Coronary artery (tissue), 2 donors: ENCODE measurements around the gene OR2S2.
A peak's percentile ranks its signal among the peaks of the same experiment; 100 is the strongest.
"Not testable (repeated sequence)": the region's sequence is repeated elsewhere in the genome, so short reads cannot be mapped to it uniquely, and the experiment has no call there.

Experiments used
- DNase-seq: peaks from one replicate; pipeline ENCODE4 v3.0.0-alpha.2; 2017; ENCODE audit warnings: low spot score
- H3K27ac ChIP-seq, 2 donors: fragments of 200-600 bp; sonication (generic); one replicate each; pipeline ENCODE4 v1.5.1; 2016 to 2019
- H3K4me3 ChIP-seq: fragments of 200-600 bp; sonication (generic); 2 replicates; pipeline ENCODE4 v1.5.1; 2016; ENCODE audit warnings: mild to moderate bottlenecking, moderate library complexity
- TF ChIP-seq, protein P1 (sequence below): fragments of 200-600 bp; sonication (generic); IDR thresholded peaks from one replicate; pipeline ENCODE4 v1.5.1; 2019; ENCODE audit warnings: antibody characterized with exemption

OR2S2 gene

GRCh38 chr9:35940458-35941407 is 17.2 kb downstream of the OR2S2 start:
- no peak overlapping the region for H3K4me3 ChIP-seq
- TF ChIP-seq, protein P1, sequence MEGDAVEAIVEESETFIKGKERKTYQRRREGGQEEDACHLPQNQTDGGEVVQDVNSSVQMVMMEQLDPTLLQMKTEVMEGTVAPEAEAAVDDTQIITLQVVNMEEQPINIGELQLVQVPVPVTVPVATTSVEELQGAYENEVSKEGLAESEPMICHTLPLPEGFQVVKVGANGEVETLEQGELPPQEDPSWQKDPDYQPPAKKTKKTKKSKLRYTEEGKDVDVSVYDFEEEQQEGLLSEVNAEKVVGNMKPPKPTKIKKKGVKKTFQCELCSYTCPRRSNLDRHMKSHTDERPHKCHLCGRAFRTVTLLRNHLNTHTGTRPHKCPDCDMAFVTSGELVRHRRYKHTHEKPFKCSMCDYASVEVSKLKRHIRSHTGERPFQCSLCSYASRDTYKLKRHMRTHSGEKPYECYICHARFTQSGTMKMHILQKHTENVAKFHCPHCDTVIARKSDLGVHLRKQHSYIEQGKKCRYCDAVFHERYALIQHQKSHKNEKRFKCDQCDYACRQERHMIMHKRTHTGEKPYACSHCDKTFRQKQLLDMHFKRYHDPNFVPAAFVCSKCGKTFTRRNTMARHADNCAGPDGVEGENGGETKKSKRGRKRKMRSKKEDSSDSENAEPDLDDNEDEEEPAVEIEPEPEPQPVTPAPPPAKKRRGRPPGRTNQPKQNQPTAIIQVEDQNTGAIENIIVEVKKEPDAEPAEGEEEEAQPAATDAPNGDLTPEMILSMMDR = no peak
- DNase-seq = no peak
- peak overlapping the region in 1 of 2 donors; percentile 5 for H3K27ac ChIP-seq

GRCh38 chr9:35939679-35940250 is 18.2 kb downstream of the OR2S2 start:
- peak overlapping the region in 1 of 2 donors; percentile 75 for H3K27ac ChIP-seq
- DNase-seq = no peak
- TF ChIP-seq, protein P1 = no peak
- H3K4me3 ChIP-seq = no peak overlapping the region

DNA sequence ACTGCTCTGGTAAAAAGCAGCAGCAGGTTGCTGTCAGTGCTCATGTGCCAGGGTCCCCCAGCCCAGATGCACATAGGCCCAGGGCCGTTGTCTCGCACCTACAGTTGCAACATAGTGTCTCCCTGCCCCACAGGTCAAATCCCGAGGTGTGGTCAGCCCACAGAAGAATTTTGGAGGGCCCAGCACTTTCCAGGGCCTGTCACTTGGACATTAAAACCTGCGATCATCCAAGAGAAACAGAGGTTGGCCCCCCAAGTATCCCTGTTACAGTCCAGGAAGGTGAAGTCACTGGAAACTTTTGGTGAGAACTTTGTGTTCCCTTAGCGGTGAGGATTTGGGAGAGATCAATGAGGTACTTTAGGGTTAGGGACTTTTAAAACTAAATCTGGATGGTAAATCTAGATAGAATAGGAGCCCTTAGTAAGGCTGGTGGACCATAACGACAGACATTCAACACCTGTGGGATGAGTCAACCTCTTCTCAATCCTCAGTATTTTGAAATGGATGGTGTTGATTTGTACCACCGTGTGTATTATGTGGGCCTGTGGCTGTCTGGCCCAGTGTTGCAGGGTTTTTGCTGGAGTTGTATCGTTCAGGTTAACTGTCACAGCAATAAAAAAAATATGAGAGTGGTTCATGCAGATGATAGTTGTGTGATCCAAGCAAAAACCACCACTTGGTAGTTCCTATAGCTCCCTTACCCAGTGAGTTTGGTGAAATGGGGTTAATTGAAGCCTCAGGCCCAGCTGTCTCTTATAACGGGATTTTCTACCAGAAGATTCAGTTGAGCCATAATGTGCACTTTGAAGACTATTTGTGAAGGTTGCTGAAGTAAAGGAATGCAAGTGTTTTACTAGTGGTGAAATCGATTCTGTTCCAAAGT is 19.2 kb downstream of the OR2S2 start:
- TF ChIP-seq, protein P1 = no peak
- DNase-seq = no peak
- no peak overlapping the region for H3K4me3 ChIP-seq
- H3K27ac ChIP-seq = peak overlapping the region; percentile 24 to 75

DNA sequence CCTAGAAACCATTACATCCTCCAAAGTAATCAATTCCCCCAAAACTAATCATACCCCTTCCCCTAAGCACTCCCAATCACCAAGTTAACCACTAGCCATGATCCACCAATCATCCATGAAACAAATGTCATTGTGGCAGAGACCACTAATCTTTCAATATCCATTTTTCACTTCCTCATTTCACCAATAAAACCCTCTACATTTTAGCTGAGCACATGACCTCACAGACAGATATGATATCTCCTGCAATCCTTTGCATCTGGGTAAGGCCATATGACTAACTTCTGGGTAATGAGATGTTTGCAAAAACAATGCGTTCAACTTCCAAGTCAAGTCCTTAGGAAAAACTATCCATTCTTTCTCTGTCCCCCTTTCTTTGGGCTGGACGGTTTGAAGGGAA is 20.7 kb downstream of the OR2S2 start:
- no peak for DNase-seq
- TF ChIP-seq, protein P1 = no peak
- H3K4me3 ChIP-seq = no peak overlapping the region
- H3K27ac ChIP-seq = peak overlapping the region in 1 of 2 donors; percentile 85

- Histone ChIP-seq H3K4me3 (no peak overlapping the region), H3K27ac (peak overlapping the region; percentile 50 to 85)
- TF ChIP-seq, protein P1 = no peak
- DNase-seq = no peak
Measured at GRCh38 chr9:35935755-35936509, 22.0 kb downstream of the OR2S2 start.

- Histone ChIP-seq H3K27ac (peak overlapping the region in 1 of 2 donors; percentile 85), H3K4me3 (no peak overlapping the region)
Measured at GRCh38 chr9:35935261-35935660, 22.7 kb downstream of the OR2S2 start.

DNA sequence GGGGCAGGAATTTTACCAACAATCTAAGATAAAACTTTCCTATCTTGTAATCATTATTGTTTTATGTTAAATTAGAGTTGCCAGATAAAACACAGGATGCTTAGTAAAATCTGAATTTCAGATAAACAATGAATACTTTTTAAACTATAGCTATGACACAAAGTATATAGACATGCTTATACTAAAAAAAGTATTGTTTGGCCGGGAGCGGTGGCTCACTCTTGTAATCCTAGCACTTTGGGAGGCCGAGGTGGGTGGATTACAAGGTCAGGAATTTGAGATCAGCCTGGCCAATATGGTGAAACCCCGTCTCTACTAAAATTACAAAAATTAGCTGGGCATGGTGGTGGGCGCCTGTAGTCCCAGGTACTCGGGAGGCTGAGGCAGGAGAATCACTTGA is 23.9 kb downstream of the OR2S2 start:
- not testable (repeated sequence) for DNase-seq, H3K27ac ChIP-seq, H3K4me3 ChIP-seq

More at GRCh38 chr9:35935261-35935660, 22.7 kb downstream of the OR2S2 start:
- no peak for DNase-seq
- TF ChIP-seq, protein P1 = no peak
